ENCODE results near the gene RBM4B. TPM values are rescaled to one million over a fixed set of nuclear protein-coding genes. Genes with fewer than 3 reads are reported as not detected.

RBM4B gene
- total and polyA plus RNA-seq, 2 of the 4 experiments (the other 2 are of a cell fraction) = 23.1 to 26.7 TPM

DNA sequence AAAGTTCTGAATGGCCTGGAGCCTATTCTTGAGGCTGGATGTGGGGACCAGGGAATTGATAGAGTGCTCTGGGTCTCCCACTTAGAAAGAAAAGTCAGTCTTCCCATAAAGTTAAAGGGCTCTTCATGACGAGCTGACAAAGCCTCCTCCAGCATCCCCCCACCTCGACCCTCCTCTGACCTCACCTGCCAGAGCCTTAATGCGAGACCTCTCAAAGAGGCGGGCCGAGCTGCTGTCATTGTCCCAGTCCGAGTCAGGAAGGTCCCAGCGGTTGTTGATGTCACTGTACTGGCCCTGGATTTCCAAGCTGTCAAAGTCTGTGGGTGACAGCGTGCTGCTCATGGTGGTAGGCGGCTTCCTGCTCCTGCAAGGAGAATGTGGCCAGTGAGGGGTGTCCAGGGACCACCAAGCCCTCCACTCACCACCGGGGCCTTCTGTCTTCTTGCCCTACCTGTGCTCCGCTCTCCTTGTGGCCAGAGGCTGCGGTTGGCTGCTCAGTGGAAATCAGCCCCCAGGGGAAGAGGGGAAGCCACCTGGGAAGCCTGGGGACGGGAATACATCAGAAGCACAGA lies 43.3 kb upstream of the RBM4B start:
- no peak overlapping the region for H2AK9ac ChIP-seq (replicated peaks; ENCODE audit: low read depth, low read length, poor library complexity)
- DNase-seq = no peak
- no peak for TF ChIP-seq NFE2L2 (IDR thresholded peaks at IDR 0.05; ENCODE audit: low read depth, low read length)
- TF ChIP-seq RAD21 (IDR thresholded peaks at IDR 0.05; ENCODE audit: low read length) = no peak
- no peak for TF ChIP-seq MAZ (IDR thresholded peaks at IDR 0.05; ENCODE audit: borderline replicate concordance, low read depth, low read length)
- no peak for TF ChIP-seq FOS (IDR thresholded peaks at IDR 0.05; ENCODE audit: low read depth, low read length)
- no peak overlapping the region for H2AFZ ChIP-seq (replicated peaks; ENCODE audit: low read length, poor library complexity)
- H3K9ac ChIP-seq (ENCODE audit: low read depth, low read length) = no peak overlapping the region
- no peak overlapping the region for H4K8ac ChIP-seq (ENCODE audit: low read depth in 2 of 2, low read length in 2 of 2)
- H3K4me3 ChIP-seq (ENCODE audit: insufficient read depth, low read depth, low read length) = no peak overlapping the region
- H3K9me3 ChIP-seq (ENCODE audit: control insufficient read depth, insufficient read depth, low read length) = no peaks in the 10 kb centered on the region
- peaks cover 2% of the 10 kb centered on the region; the same call in 1 of the 2 replicates for H3K4me1 ChIP-seq (ENCODE audit: control insufficient read depth, insufficient read depth, low read length)
- H3K36me3 ChIP-seq (ENCODE audit: control insufficient read depth, insufficient read depth, low read length) = no peaks in the 10 kb centered on the region
- no peaks in the 10 kb centered on the region for H4K20me1 ChIP-seq (ENCODE audit: insufficient read depth, low read length)
- dilution Hi-C loops (cut with HindIII; ENCODE audit: low sequenced_read_pairs, unreplicated experiment) (no loop called here), in situ Hi-C loops (cut with MboI; ENCODE audit: low sequenced_read_pairs) (no loop called here), intact Hi-C loops (cut with micrococcal nuclease) (no loop called here)
- H2BK20ac ChIP-seq (ENCODE audit: low read depth, low read length) = no peak overlapping the region
- no peak overlapping the region for H4K5ac ChIP-seq (ENCODE audit: low read depth, low read length)
- H3K79me1 ChIP-seq (ENCODE audit: low read depth in 1 of 2, low read length in 2 of 2) = no peaks in the 10 kb centered on the region
- no peak overlapping the region for H3K23ac ChIP-seq (ENCODE audit: low read depth, low read length)
- H3K4me2 ChIP-seq (ENCODE audit: low read depth, low read length) = no peak overlapping the region
- H2BK5ac ChIP-seq (ENCODE audit: low read depth, low read length, poor library complexity, severe bottlenecking) = no peak overlapping the region
- no peak overlapping the region for H2BK120ac ChIP-seq (ENCODE audit: low read depth, low read length)
- H3K27me3 ChIP-seq (ENCODE audit: control insufficient read depth, insufficient read depth, low read length) = peaks cover 27% of the 10 kb centered on the region
- no peak overlapping the region for H3K18ac ChIP-seq (ENCODE audit: low read depth, low read length)
- POLR2A ChIA-PET (ENCODE audit: unreplicated experiment) = interaction anchor here (0.6 kb wide), 1 partner anchor 33 kb away, joined by 5 read pairs; no protein-coding TSS in a partner anchor
- no peak overlapping the region for H2BK15ac ChIP-seq (ENCODE audit: low read depth, low read length)
- no peak overlapping the region for H3K56ac ChIP-seq (ENCODE audit: extremely low read depth, insufficient read depth, low read length)
- CTCF ChIA-PET = interaction anchor here (0.7 kb wide), 1 partner anchor 10 kb away, joined by 3 read pairs; no protein-coding TSS in a partner anchor
- 73% methylated on average over 2 of the region's 13 CpGs; no CpG with 5 or more reads in 1 of the 2 experiments for WGBS, 2 experiments (ENCODE audit: extremely low coverage in 2 of 2, insufficient read length in 1 of 2)
- no peak overlapping the region for H3K4ac ChIP-seq (ENCODE audit: low read depth, low read length)
- no peaks in the 10 kb centered on the region; the same call in 1 of the 2 replicates for H3K9me1 ChIP-seq (ENCODE audit: insufficient read depth, low read length)
- no peak overlapping the region for H2AK5ac ChIP-seq (ENCODE audit: low read depth, low read length)
- BruUV-seq (replicated peaks) = no TSS peak
- no peak for ATAC-seq (ENCODE audit: low read depth)
- no peak overlapping the region for H4K91ac ChIP-seq (ENCODE audit: insufficient read depth, low read depth, low read length)
- no peak overlapping the region for H3K14ac ChIP-seq (replicated peaks; ENCODE audit: low read depth, low read length)
- no peak overlapping the region for H3K27ac ChIP-seq (ENCODE audit: insufficient read depth, low read length)
